Common myeloid progenitor, CD34-positive (primary cell): ENCODE results near the gene MAPKAP1.
A peak's percentile ranks its signal among the peaks of the same experiment; 100 is the strongest.

ENCODE experiments used
- CTCF ChIA-PET: fragments of 350-600 bp; sonication (Branson Sonifier 250); formaldehyde crosslinking; loops from one replicate; lab custom pipeline; 2021; ENCODE audit warnings: antibody characterized with exemption; lab: Charles Lee
- POLR2A ChIA-PET: fragments of 350-600 bp; sonication (Branson Sonifier 250); formaldehyde crosslinking; loops from one replicate; lab custom pipeline; 2021; ENCODE audit warnings: antibody characterized with exemption; lab: Charles Lee
- DNase-seq, 3 donors: peaks; one replicate each; pipeline versions ENCODE4 v3.0.0 to v3.0.0-alpha.2; 2013
- H3K27ac ChIP-seq, 2 experiments: 1 replicate in 1 of 2; 2 replicates in 1 of 2; pipeline ENCODE4 v1.7.0; 2013; ENCODE audit warnings: inconsistent platforms in 2 of 2, low read length in 2 of 2, mild to moderate bottlenecking in 2 of 2, low read depth in 1 of 2, moderate library complexity in 1 of 2; ENCODE audit not compliant: severe bottlenecking in 2 of 2, insufficient read depth in 1 of 2, poor library complexity in 1 of 2
- H3K27me3 ChIP-seq, 5 experiments: replicated peaks in 2 of 5; 1 replicate in 3 of 5; 2 replicates in 2 of 5; pipeline versions ENCODE4 v1.6.1 to v1.7.0; 2013; ENCODE audit warnings: low read length in 4 of 5, mild to moderate bottlenecking in 2 of 5, moderate library complexity in 2 of 5, inconsistent platforms in 1 of 5; ENCODE audit not compliant: insufficient read depth in 5 of 5, control insufficient read depth in 4 of 5
- H3K36me3 ChIP-seq, 4 experiments: 1 replicate in 2 of 4; 2 replicates in 2 of 4; pipeline versions ENCODE4 v1.6.1 to v1.7.0; 2013; ENCODE audit warnings: low read length in 3 of 4, control low read depth in 1 of 4, mild to moderate bottlenecking in 1 of 4; ENCODE audit not compliant: control insufficient read depth in 4 of 4, insufficient read depth in 4 of 4
- H3K4me1 ChIP-seq, 4 experiments: 1 replicate in 3 of 4; 2 replicates in 1 of 4; pipeline versions ENCODE4 v1.6.1 to v1.7.1; 2013; ENCODE audit warnings: low read length in 3 of 4, mild to moderate bottlenecking in 3 of 4, control low read depth in 1 of 4, inconsistent platforms in 1 of 4, moderate library complexity in 1 of 4; ENCODE audit not compliant: control insufficient read depth in 4 of 4, insufficient read depth in 4 of 4; ENCODE audit errors: control extremely low read depth in 1 of 4
- H3K4me3 ChIP-seq, 7 experiments: 1 replicate in 4 of 7; 2 replicates in 3 of 7; pipeline versions ENCODE4 v1.5.1 to v1.7.0; 2013; ENCODE audit warnings: mild to moderate bottlenecking in 7 of 7, low read length in 6 of 7, moderate library complexity in 6 of 7, inconsistent platforms in 2 of 7, low read depth in 2 of 7, control low read depth in 1 of 7; ENCODE audit not compliant: insufficient read depth in 4 of 7, control insufficient read depth in 1 of 7; ENCODE audit errors: extremely low read depth in 1 of 7
- H3K9me3 ChIP-seq, 5 experiments: 1 replicate in 4 of 5; 2 replicates in 1 of 5; pipeline versions ENCODE4 v1.6.1 to v1.7.1; 2013; ENCODE audit warnings: low read length in 4 of 5, mild to moderate bottlenecking in 2 of 5, inconsistent platforms in 1 of 5, low read depth in 1 of 5, moderate library complexity in 1 of 5; ENCODE audit not compliant: control insufficient read depth in 4 of 5, insufficient read depth in 2 of 5; ENCODE audit errors: control extremely low read depth in 1 of 5
- WGBS: methylation state at CpG from one replicate; pipeline ENCODE4 v1.1.5; 2013; ENCODE audit not compliant: insufficient coverage; 5-methylcytosine and 5-hydroxymethylcytosine counted together

MAPKAP1 gene

GRCh38 chr9:125513668-125514413, 193.2 kb downstream of the MAPKAP1 start:
- peak in 2 of 3 donors; percentile 33 to 66 for DNase-seq
- 92% methylated on average over 8 of the region's 13 CpGs for WGBS
- Histone ChIP-seq H3K4me1 (no peaks in the 10 kb centered on the region), H3K27ac (no peak overlapping the region), H3K9me3 (no peaks in the 10 kb centered on the region), H3K36me3 (peaks cover 0 to 3% (median under 1%) of the 10 kb centered on the region in 4 experiments), H3K4me3 (peak overlapping the region in 1 of 7 experiments; percentile 8), H3K27me3 (no peaks in the 10 kb centered on the region)
- ChIA-PET POLR2A (no interaction called here), CTCF (interaction anchor here (1.3 to 1.4 kb wide), 3 partner anchors 17 to 41 kb away, joined by 3 to 4 read pairs (median 3); no protein-coding TSS in a partner anchor)

- ChIA-PET CTCF (interaction anchor here (1.4 kb wide), 1 partner anchor 40 kb away, joined by 4 read pairs; no protein-coding TSS in a partner anchor), POLR2A (no interaction called here)
- DNase-seq, result no peak
- Histone ChIP-seq H3K27ac (no peak overlapping the region), H3K4me3 (peak overlapping the region in 1 of 7 experiments; percentile 8), H3K9me3 (no peaks in the 10 kb centered on the region), H3K4me1 (no peaks in the 10 kb centered on the region), H3K36me3 (peaks cover 0 to 3% (median under 1%) of the 10 kb centered on the region in 4 experiments), H3K27me3 (no peaks in the 10 kb centered on the region)
- 100% methylated on average over 2 of the region's 2 CpGs for WGBS
These were observed 193.7 kb downstream of the MAPKAP1 start for GRCh38 chr9:125513303-125513667.

GRCh38 chr9:125511789-125512660, 195.0 kb downstream of the MAPKAP1 start:
- no peaks in the 10 kb centered on the region for H3K9me3 ChIP-seq
- ChIA-PET CTCF (interaction anchor here (1.4 kb wide), 1 partner anchor 39 kb away, joined by 4 read pairs; no protein-coding TSS in a partner anchor), POLR2A (no interaction called here)
- DNase-seq, result no peak
- no peak overlapping the region for H3K27ac ChIP-seq
- no peak overlapping the region for H3K4me3 ChIP-seq
- H3K36me3 ChIP-seq, result peaks cover 0 to 2% (median 0%) of the 10 kb centered on the region in 4 experiments
- no peaks in the 10 kb centered on the region for H3K4me1 ChIP-seq
- H3K27me3 ChIP-seq, result no peaks in the 10 kb centered on the region
- WGBS, result 98% methylated on average over 11 of the region's 18 CpGs

GRCh38 chr9:125510980-125511379, 196.0 kb downstream of the MAPKAP1 start:
- H3K4me3 ChIP-seq, result no peak overlapping the region
- ChIA-PET POLR2A (no interaction called here), CTCF (no interaction called here)
- DNase-seq, result no peak
- no peaks in the 10 kb centered on the region for H3K4me1 ChIP-seq
- peaks cover 0 to 4% (median 2%) of the 10 kb centered on the region in 4 experiments for H3K36me3 ChIP-seq
- H3K27me3 ChIP-seq, result no peaks in the 10 kb centered on the region
- H3K27ac ChIP-seq, result no peak overlapping the region
- no peaks in the 10 kb centered on the region for H3K9me3 ChIP-seq
- no CpG with 5 or more reads among the region's 1 CpG for WGBS

- Histone ChIP-seq H3K27me3 (no peaks in the 10 kb centered on the region), H3K4me1 (no peaks in the 10 kb centered on the region), H3K36me3 (peaks cover 0 to 10% (median 7%) of the 10 kb centered on the region in 4 experiments), H3K27ac (no peak overlapping the region), H3K4me3 (no peak overlapping the region), H3K9me3 (no peaks in the 10 kb centered on the region)
- ChIA-PET POLR2A (no interaction called here), CTCF (no interaction called here)
- 86% methylated on average over 5 of the region's 5 CpGs for WGBS
- no peak for DNase-seq
These were observed 197.5 kb downstream of the MAPKAP1 start for GRCh38 chr9:125509476-125509875.

GRCh38 chr9:125508249-125508648, 198.8 kb downstream of the MAPKAP1 start:
- ChIA-PET CTCF (no interaction called here), POLR2A (interaction anchor here (0.6 kb wide), 1 partner anchor 15 kb away, joined by 3 read pairs; no protein-coding TSS in a partner anchor)
- H3K27me3 ChIP-seq, result no peaks in the 10 kb centered on the region
- H3K4me1 ChIP-seq, result no peaks in the 10 kb centered on the region
- 83% methylated on average over 1 of the region's 2 CpGs for WGBS
- DNase-seq, result peak in 2 of 3 donors; percentile 22 to 51
- H3K36me3 ChIP-seq, result peaks cover 0 to 10% (median 7%) of the 10 kb centered on the region in 4 experiments
- H3K27ac ChIP-seq, result no peak overlapping the region
- no peak overlapping the region for H3K4me3 ChIP-seq
- H3K9me3 ChIP-seq, result no peaks in the 10 kb centered on the region
